DOHH2 (cell line): Measurements from ENCODE around the gene SMARCA2.

Experiments
- CTCF ChIP-seq: fragments of 200-600 bp; sonication (generic); IDR thresholded peaks from one replicate; pipeline ENCODE4 v1.5.1; 2014; ENCODE audit warnings: antibody characterized with exemption, mild to moderate bottlenecking, low read depth, low read length; ENCODE audit not compliant: poor library complexity, severe bottlenecking
- EZH2phosphoT487 ChIP-seq: fragments of 200-600 bp; sonication (generic); IDR thresholded peaks from 2 replicates; pipeline ENCODE4 v1.6.1; 2017; ENCODE audit warnings: borderline replicate concordance, mild to moderate bottlenecking, antibody characterized with exemption, low read length, moderate library complexity, mixed read lengths

GRCh38 chr9:2230362-2230761, 215.2 kb downstream of the SMARCA2 start:
- no peak for TF ChIP-seq CTCF
- no peak for TF ChIP-seq EZH2phosphoT487
